IPS-15b (cell line): ENCODE measurements around the gene MEGF6.
A peak's percentile ranks its signal among the peaks of the same experiment; 100 is the strongest.

ENCODE experiments used
- H3K27me3 ChIP-seq: one replicate; pipeline ENCODE4 v1.6.1; 2013; ENCODE audit warnings: low read length; ENCODE audit not compliant: control insufficient read depth, insufficient read depth
- H3K36me3 ChIP-seq: one replicate; pipeline ENCODE4 v1.6.1; 2013; ENCODE audit warnings: low read length; ENCODE audit not compliant: control insufficient read depth, insufficient read depth
- H3K4me1 ChIP-seq: one replicate; pipeline ENCODE4 v1.6.1; 2013; ENCODE audit warnings: mild to moderate bottlenecking, low read length; ENCODE audit not compliant: control insufficient read depth, insufficient read depth
- H3K4me3 ChIP-seq: one replicate; pipeline ENCODE4 v1.5.1; 2013; ENCODE audit warnings: low read depth, low read length
- H3K9ac ChIP-seq: one replicate; pipeline ENCODE4 v1.6.1; 2013; ENCODE audit warnings: low read depth, mild to moderate bottlenecking, low read length
- H3K9me3 ChIP-seq: one replicate; pipeline ENCODE4 v1.6.1; 2013; ENCODE audit warnings: mild to moderate bottlenecking, low read length; ENCODE audit not compliant: control insufficient read depth, insufficient read depth

Gene MEGF6

DNA sequence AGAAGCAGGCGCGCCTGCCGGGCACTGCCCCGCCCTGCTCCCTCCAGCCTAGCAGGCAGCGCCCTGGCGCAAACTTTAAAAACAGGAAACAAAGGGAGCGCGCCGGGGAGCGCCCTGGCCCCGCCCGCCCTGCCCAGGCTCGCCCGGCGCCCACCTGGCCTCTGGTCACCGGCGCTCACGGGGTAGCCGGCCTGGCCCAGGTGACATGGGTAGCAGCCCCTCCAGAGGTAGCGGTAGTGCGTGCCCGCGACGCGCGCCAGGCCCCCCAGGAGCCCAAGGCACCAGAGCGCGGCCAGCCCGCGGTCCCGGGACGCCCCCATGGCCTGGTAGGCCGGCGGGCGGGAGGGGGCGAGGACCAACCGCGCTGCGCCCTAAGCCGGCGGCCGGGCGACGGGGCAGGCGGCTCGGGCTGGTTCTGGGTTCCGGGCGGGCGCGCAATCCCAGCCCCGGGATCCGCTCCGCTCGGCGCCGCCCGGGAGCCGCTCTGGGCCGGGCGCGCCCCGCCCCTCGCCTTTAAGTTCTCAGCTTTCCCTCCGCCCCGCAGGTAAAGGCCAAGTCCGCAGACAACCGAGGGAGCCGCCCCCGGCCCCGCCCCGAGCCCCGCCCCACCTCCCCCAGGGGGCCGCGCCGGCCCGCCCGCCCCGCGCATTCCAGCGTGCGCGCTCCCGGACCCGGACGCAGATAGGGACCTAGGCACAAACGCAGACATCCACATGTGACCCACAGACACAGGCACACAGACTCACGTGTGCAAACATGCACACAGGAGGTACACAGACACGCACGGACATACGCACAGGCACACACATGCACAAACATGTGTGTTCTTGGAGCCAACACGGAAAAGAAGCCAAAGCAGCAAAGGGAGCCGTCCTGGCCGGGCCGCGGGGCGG lies 80.1 kb downstream of the MEGF6 start:
- peak overlapping the region; percentile 53 for H3K4me3 ChIP-seq
- H3K36me3 ChIP-seq, result no peaks in the 10 kb centered on the region
- peak overlapping the region; percentile 47 for H3K9ac ChIP-seq
- no peaks in the 10 kb centered on the region for H3K9me3 ChIP-seq
- no peaks in the 10 kb centered on the region for H3K27me3 ChIP-seq
- peaks cover 3% of the 10 kb centered on the region for H3K4me1 ChIP-seq

DNA sequence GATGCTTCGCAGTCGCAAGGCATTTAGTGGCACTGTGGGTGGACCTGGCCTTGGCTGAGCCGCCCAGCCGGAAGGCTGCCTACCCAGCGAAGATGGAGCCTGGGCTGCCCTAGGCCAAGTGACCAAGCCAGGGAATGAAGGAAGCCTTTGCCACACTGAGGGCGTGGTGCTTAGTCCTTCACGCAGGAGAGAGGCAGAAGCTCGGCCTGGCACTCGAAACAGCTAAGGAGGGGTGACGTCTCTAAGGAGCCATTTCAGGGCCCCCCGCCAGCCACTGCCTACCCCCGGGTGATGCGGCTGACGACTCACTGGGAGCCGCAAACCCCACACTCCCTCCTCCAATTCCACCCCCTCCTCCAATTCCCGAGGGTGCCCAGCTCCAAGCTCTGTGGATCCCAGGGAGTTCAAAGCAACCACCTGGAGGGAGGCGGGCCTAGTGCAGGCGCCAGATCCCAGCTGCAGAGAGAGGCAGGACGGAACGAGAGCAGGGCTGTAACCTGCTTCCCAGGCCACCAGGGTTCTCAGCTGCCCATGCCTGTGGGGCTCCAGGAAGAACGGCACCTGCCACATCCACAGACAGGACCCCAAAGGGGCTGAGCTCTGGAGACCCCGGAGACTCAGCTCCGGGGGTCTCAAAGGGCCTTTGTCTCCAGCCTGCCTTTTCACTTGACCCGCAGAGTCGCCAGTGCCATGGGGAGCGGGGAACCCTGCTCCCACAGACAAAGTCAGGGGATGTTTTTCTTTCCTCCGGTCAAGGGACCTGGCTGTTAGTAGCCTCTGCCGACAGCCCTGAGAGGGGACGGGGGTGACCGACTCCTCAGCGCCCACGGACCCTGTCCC lies 81.0 kb downstream of the MEGF6 start:
- H3K9ac ChIP-seq, result peak overlapping the region; percentile 47
- no peaks in the 10 kb centered on the region for H3K36me3 ChIP-seq
- peaks cover 3% of the 10 kb centered on the region for H3K4me1 ChIP-seq
- H3K4me3 ChIP-seq, result peak overlapping the region; percentile 52
- no peaks in the 10 kb centered on the region for H3K9me3 ChIP-seq
- H3K27me3 ChIP-seq, result no peaks in the 10 kb centered on the region

DNA sequence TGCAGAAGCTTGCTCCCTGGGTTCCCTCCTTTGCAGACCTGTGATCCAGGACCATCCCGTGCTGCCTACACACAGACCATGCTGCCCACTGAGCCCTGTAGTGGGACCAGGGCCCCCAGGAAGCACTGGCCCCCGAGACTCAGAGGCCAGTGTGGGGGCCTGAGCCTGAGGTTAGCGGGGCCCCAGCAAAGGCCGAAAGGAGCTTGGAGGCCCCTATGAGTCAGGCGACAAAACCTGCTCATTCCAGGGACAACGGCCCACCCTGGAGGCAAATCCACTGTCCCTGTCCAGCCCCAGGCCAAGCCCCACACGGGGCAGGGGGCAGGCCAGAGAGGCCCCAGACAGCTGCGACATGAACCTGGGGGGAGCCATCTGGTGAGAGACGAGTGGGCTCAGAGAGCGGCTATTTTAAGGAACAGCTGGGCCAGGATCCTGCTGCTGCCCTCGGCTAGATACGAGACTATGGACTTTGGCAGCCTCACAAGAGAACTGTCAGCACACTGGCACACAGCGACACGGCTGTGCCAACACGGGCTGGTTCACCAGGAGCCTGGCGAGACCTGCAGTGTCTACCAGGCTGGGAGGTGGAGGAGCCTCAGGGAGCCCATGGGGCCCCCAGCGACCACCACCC lies 82.1 kb downstream of the MEGF6 start:
- H3K4me3 ChIP-seq, result no peak overlapping the region
- no peaks in the 10 kb centered on the region for H3K36me3 ChIP-seq
- peaks cover 3% of the 10 kb centered on the region for H3K4me1 ChIP-seq
- no peaks in the 10 kb centered on the region for H3K9me3 ChIP-seq
- no peaks in the 10 kb centered on the region for H3K27me3 ChIP-seq
- no peak overlapping the region for H3K9ac ChIP-seq

DNA sequence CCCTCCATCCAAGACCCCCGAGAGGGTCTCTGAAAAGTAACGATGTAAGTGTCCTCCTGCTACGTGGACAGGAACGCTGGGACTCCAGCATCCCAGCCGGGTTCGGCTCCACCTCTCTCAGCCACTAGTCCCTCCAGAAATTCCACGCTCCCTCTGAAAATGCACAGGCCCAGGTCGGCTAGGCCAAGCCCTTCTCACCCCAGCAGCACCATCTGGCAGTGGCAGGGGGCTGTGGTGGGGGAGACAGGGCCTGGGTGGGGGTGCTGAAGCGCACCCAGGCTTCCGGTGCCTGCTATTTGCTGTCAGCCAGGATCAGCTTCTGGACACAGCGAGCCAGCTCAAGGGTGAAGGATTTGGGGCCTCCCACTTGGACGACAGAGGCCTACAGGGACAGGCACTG lies 83.5 kb downstream of the MEGF6 start:
- H3K4me3 ChIP-seq, result no peak overlapping the region
- peaks cover 3% of the 10 kb centered on the region for H3K4me1 ChIP-seq
- no peaks in the 10 kb centered on the region for H3K9me3 ChIP-seq
- no peak overlapping the region for H3K9ac ChIP-seq
- H3K27me3 ChIP-seq, result no peaks in the 10 kb centered on the region
- H3K36me3 ChIP-seq, result no peaks in the 10 kb centered on the region

DNA sequence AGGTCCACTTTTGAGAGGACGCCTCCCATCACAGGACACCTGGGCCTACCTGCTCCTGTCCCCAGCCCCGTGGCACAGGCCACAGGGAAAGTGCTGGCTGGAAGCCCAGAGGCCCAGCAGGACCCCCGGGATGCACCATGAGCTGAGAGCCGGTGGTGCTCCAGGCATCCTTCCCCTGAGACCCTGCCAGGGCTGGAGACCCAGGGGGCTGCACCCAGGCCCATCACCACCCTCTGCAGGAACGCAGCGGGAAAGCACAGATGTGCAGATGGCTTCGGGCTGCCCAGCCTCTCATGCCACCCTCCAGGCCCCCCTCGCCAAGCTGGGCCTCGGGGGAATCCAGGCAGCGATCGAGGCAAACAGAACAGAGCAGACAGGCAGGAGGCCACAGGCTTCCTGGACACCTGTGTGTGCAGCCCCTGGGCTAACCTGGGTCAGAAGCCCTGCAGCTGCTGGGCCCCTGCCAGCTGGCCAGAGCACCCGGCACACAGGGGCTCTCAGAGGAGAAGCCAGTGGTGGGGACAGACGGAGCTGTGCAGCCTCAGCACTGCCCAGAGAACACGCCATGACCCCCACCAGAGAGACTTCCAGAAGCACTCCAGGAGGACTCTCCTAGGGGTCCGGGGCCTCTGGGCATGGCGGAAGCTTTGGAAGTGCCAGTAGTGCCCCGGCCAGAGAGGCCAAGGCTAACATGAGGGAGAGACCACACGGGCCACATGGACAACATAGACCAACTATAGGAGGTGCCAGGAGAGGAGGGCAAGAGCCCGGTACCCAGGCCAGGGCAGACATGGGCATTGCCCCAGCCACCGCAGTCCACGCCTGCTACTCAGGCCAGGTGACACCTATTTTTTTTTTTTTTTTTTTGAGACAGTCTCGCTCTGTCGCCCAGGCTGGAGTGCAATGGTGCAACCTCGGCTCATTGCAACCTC lies 85.5 kb downstream of the MEGF6 start:
- Histone ChIP-seq H3K27me3 (no peaks in the 10 kb centered on the region), H3K9me3 (no peaks in the 10 kb centered on the region), H3K9ac (no peak overlapping the region), H3K4me1 (peaks cover 3% of the 10 kb centered on the region), H3K36me3 (no peaks in the 10 kb centered on the region), H3K4me3 (no peak overlapping the region)

DNA sequence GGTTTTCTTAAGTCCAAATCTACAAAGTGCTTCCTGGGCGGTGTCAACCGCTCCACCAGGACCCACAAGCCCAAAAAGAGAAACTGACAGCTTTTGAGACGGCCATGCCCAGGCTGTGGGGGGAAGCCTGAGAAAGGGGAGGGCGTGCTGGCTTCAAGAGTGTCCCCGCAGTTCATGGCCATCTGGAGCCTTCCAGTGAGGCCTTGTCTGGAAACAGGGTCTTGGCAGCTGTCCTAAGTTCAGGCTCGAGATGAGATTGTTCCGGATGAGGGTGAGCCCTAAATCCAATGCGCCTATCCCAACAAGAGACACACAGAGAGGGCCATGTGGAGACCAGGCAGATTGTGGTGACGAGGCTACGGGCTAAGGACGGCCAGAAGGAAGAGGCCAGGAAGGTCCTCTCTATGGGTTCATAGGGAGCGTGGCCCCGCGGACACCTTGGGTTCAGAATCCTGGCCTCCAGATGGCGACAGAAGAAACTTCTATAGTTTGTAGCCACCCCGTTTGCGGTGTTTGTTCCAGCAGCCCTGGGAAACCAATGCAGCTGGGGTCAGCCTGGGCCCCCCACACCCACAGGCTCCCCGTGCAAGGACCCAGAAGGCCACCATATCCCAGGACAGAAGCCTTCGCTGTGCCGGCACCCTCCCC lies 86.6 kb downstream of the MEGF6 start:
- H3K27me3 ChIP-seq, result no peaks in the 10 kb centered on the region
- no peak overlapping the region for H3K4me3 ChIP-seq
- no peak overlapping the region for H3K9ac ChIP-seq
- no peaks in the 10 kb centered on the region for H3K4me1 ChIP-seq
- H3K9me3 ChIP-seq, result no peaks in the 10 kb centered on the region
- H3K36me3 ChIP-seq, result no peaks in the 10 kb centered on the region

DNA sequence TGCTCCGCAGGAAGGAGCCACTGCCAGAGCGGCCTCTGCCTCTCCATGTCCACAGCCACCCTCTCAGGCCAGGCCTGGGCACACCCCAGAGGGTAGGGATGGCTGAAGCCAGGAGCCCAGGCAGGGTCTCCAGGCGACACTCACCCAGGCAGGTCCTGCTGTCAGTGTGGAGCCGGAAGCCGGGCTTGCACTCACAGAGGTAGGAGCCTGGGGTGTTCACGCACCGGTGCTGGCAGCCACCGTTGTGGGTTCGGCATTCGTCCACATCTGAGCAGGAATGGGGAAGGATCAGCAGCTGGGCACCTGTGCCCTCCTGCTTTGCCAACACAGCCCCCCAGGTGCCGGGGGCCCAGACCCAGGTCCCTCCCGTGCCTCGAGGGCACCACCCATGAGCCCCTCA lies 87.3 kb downstream of the MEGF6 start:
- no peaks in the 10 kb centered on the region for H3K36me3 ChIP-seq
- H3K27me3 ChIP-seq, result no peaks in the 10 kb centered on the region
- no peak overlapping the region for H3K9ac ChIP-seq
- H3K4me1 ChIP-seq, result no peaks in the 10 kb centered on the region
- no peak overlapping the region for H3K4me3 ChIP-seq
- H3K9me3 ChIP-seq, result no peaks in the 10 kb centered on the region

DNA sequence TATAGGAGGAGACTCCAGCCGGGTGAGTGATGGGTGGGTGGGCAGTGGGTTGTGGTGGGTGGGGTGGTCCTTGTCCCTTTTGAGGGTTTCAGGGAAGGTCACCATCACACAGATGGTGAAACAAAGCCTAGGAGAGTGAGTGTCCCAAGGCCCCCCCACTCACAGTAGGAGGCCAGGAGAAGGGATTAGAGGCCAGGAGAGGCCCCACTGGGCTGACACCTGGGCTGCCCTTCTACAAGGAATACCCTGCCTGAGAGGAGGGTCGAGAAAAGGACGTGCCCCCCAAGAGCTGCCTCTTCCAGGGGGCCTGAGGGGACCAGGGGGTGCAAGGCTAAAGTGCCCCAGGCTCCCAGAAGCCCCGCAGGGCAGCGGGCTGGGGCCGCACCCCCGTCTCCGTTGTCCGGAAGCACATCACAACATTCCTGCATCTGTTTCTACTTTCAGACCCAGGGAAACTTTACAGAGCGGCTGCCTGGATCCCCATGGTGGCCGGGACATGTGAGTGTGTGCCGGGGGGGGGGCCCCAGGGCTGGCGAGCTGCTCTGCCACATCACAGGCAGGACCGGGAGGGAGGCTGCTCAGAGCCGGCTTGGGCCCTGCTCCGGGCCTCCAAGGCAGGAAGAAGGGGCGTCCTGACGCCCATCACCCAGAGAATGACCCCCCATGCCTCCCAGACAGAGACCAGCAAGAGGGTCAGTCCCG lies 88.6 kb downstream of the MEGF6 start:
- Histone ChIP-seq H3K4me3 (no peak overlapping the region), H3K9me3 (no peaks in the 10 kb centered on the region), H3K36me3 (no peaks in the 10 kb centered on the region), H3K9ac (no peak overlapping the region), H3K4me1 (no peaks in the 10 kb centered on the region), H3K27me3 (no peaks in the 10 kb centered on the region)

DNA sequence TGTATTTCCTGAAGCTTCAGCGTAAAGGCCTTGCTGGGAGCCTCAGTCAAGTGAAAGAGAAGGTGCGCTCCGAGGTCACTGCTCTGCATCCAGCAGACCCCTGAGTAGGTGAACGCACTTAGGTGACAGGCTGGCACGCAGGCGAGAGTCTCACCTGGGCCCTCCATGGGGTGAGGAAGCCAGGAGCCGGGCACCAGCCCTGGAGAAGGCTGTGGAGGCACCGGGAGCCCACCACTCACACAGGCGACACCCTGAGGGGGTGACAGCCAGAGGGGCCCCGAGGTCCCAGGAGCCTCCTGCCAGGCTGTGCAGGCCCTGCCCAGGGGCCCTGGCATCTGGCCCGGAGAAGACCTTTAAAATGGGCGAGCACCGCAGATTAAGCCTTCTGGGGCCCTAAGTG lies 89.2 kb downstream of the MEGF6 start:
- H3K27me3 ChIP-seq, result no peaks in the 10 kb centered on the region
- no peak overlapping the region for H3K9ac ChIP-seq
- no peaks in the 10 kb centered on the region for H3K9me3 ChIP-seq
- H3K4me3 ChIP-seq, result no peak overlapping the region
- H3K36me3 ChIP-seq, result no peaks in the 10 kb centered on the region
- H3K4me1 ChIP-seq, result no peaks in the 10 kb centered on the region

DNA sequence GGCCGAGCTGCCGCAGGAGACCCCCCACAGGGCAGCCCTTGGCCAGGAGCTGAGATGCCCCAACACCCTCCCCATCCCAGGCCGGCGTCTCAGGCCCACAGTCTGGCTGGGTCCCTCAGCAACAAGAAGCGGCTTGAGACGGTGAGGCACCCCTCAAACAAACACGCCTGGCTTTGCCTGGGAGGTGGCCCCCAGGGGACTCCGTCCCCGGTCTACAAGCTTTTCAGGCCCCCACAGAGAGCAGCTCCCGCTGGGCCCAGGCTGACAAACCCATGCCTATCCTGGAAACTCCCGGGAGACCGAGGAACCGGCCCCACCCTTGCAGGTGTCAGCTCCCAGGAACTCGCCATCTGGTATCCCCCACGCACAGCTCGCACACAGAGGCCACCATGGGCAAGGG lies 89.9 kb downstream of the MEGF6 start:
- H3K9me3 ChIP-seq, result no peaks in the 10 kb centered on the region
- H3K9ac ChIP-seq, result no peak overlapping the region
- H3K4me3 ChIP-seq, result no peak overlapping the region
- H3K36me3 ChIP-seq, result no peaks in the 10 kb centered on the region
- H3K4me1 ChIP-seq, result no peaks in the 10 kb centered on the region
- no peaks in the 10 kb centered on the region for H3K27me3 ChIP-seq
